Limb (tissue), 2 donors: ENCODE measurements around the gene FAM3D.

Source experiments
- DNase-seq, 2 donors: peaks; one replicate each; pipeline ENCODE4 v3.0.0-alpha.2; 2016; ENCODE audit errors: extremely low spot score in 2 of 2

The FAM3D gene

GRCh38 chr3:58657036-58657520 lies 9.5 kb downstream of the FAM3D start:
- DNase-seq: no peak

GRCh38 chr3:58656631-58657030 lies 9.9 kb downstream of the FAM3D start:
- DNase-seq: no peak

- DNase-seq: no peak
Observed at GRCh38 chr3:58654466-58654865, 12.1 kb downstream of the FAM3D start.

- DNase-seq: no peak
Observed at GRCh38 chr3:58652624-58653023, 13.9 kb downstream of the FAM3D start.

- no peak for DNase-seq
Observed at GRCh38 chr3:58651276-58651675, 15.3 kb downstream of the FAM3D start.

GRCh38 chr3:58647381-58648141 lies 19.0 kb downstream of the FAM3D start:
- no peak for DNase-seq

GRCh38 chr3:58646503-58646902 lies 20.1 kb downstream of the FAM3D start:
- DNase-seq: no peak

- DNase-seq: no peak
Observed at GRCh38 chr3:58645726-58646125, 20.8 kb downstream of the FAM3D start.

GRCh38 chr3:58642846-58643245 lies 23.7 kb downstream of the FAM3D start:
- DNase-seq: no peak

GRCh38 chr3:58640700-58641372 lies 25.7 kb downstream of the FAM3D start:
- peak; percentile 83 to 84 for DNase-seq

- DNase-seq: no peak
Observed at GRCh38 chr3:58639842-58640241, 26.7 kb downstream of the FAM3D start.

- no peak for DNase-seq
Observed at GRCh38 chr3:58639001-58639400, 27.6 kb downstream of the FAM3D start.

- no peak for DNase-seq
Observed at GRCh38 chr3:58638591-58638990, 28.0 kb downstream of the FAM3D start.

- DNase-seq: no peak
Observed at GRCh38 chr3:58637509-58637908, 29.1 kb downstream of the FAM3D start.

GRCh38 chr3:58635371-58636285 lies 30.9 kb downstream of the FAM3D start:
- no peak for DNase-seq

- DNase-seq: no peak
Observed at GRCh38 chr3:58633157-58633865, 33.3 kb downstream of the FAM3D start.

GRCh38 chr3:58631742-58632141 lies 34.8 kb downstream of the FAM3D start:
- DNase-seq: no peak

- no peak for DNase-seq
Observed at GRCh38 chr3:58630710-58631092, 35.9 kb downstream of the FAM3D start.

- peak; percentile 65 to 83 for DNase-seq
Observed at GRCh38 chr3:58630076-58630709, 36.4 kb downstream of the FAM3D start.

- no peak for DNase-seq
Observed at GRCh38 chr3:58629629-58630028, 36.9 kb downstream of the FAM3D start.
